ENCODE data around the gene PTP4A1.

DNA sequence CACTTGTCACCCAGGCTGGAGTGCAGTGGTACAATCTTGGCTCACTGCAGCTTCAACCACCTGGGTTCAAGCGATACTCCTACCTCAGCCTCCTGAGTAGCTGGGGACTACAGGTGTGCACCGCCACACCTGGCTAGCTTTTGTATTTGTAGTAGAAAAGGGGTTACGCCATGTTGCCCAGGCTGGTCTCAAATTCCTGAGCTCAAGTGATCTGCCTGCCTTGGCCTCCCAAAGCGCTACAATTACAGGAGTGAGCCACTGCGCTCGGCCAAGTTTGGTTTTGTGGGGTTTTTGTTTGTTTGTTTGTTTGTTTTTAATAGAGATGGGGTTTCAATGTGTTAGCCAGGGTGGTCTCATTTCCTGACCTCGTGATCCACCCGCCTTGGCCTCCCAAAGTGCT, 12.3 kb downstream of the PTP4A1 start:
- TF ChIP-seq EP300 (IDR thresholded peaks at IDR 0.05; ENCODE audit: borderline replicate concordance) (no peak), TAF1 (IDR thresholded peaks at IDR 0.05; ENCODE audit: low read depth) (no peak), RAD21 (IDR thresholded peaks at IDR 0.05; ENCODE audit: low read depth) (no peak), EGR1 (IDR thresholded peaks at IDR 0.05) (no peak), YY1 (IDR thresholded peaks at IDR 0.05; ENCODE audit: low read depth) (no peak)
